Putamen (tissue), 1 donor: ENCODE results near the gene GAREM1.
A peak's percentile ranks its signal among the peaks of the same experiment; 100 is the strongest.

Experiments used
- DNase-seq: peaks from one replicate; pipeline ENCODE4 v3.0.0-alpha.2; 2016; ENCODE audit warnings: low spot score

The GAREM1 gene

GRCh38 chr18:32328379-32328778, 142.3 kb downstream of the GAREM1 start:
- no peak for DNase-seq

GRCh38 chr18:32326450-32327308, 144.0 kb downstream of the GAREM1 start:
- peak; percentile 57 for DNase-seq

- DNase-seq: no peak
Observed at GRCh38 chr18:32324181-32324580, 146.5 kb downstream of the GAREM1 start.

GRCh38 chr18:32321826-32322225, 148.9 kb downstream of the GAREM1 start:
- DNase-seq: no peak

GRCh38 chr18:32319084-32319483, 151.6 kb downstream of the GAREM1 start:
- DNase-seq: no peak

- no peak for DNase-seq
Observed at GRCh38 chr18:32318581-32318980, 152.1 kb downstream of the GAREM1 start.

- DNase-seq: no peak
Observed at GRCh38 chr18:32317651-32318050, 153.0 kb downstream of the GAREM1 start.

GRCh38 chr18:32315881-32316280, 154.8 kb downstream of the GAREM1 start:
- no peak for DNase-seq

GRCh38 chr18:32310774-32311173, 159.9 kb downstream of the GAREM1 start:
- no peak for DNase-seq

- DNase-seq: no peak
Observed at GRCh38 chr18:32310101-32310500, 160.6 kb downstream of the GAREM1 start.

- DNase-seq: no peak
Observed at GRCh38 chr18:32308493-32309120, 162.1 kb downstream of the GAREM1 start.

- DNase-seq: no peak
Observed at GRCh38 chr18:32303400-32303799, 167.3 kb downstream of the GAREM1 start.

- no peak for DNase-seq
Observed at GRCh38 chr18:32302806-32303205, 167.9 kb downstream of the GAREM1 start.

- no peak for DNase-seq
Observed at GRCh38 chr18:32301976-32302743, 168.5 kb downstream of the GAREM1 start.

GRCh38 chr18:32301361-32301760, 169.3 kb downstream of the GAREM1 start:
- DNase-seq: no peak

- no peak for DNase-seq
Observed at GRCh38 chr18:32300914-32301313, 169.8 kb downstream of the GAREM1 start.

GRCh38 chr18:32299484-32299883, 171.2 kb downstream of the GAREM1 start:
- no peak for DNase-seq

GRCh38 chr18:32298171-32298667, 172.5 kb downstream of the GAREM1 start:
- DNase-seq: no peak

- DNase-seq: no peak
Observed at GRCh38 chr18:32297579-32298170, 173.0 kb downstream of the GAREM1 start.

GRCh38 chr18:32296851-32297250, 173.8 kb downstream of the GAREM1 start:
- no peak for DNase-seq

- no peak for DNase-seq
Observed at GRCh38 chr18:32295604-32296003, 175.1 kb downstream of the GAREM1 start.

GRCh38 chr18:32293107-32293506, 177.6 kb downstream of the GAREM1 start:
- DNase-seq: no peak
